Measurements from ENCODE around the gene SERPINA5.

- TF ChIP-seq CTCF (conservative IDR thresholded peaks at IDR 0.05 in 1 of 2, IDR thresholded peaks at IDR 0.05 in 1 of 2; ENCODE audit: low read depth in 1 of 2, low read length in 2 of 2) (no peak), EZH2 (IDR thresholded peaks at IDR 0.05; ENCODE audit: low read length, missing control alignments) (no peak)
These were observed 12.1 kb downstream of the SERPINA5 start for GRCh38 chr14:94593376-94593748.

Data from fibroblast of lung (primary cell).